HG03342 (cell line): Measurements from ENCODE around the gene LSM14B.
A peak's percentile ranks its signal among the peaks of the same experiment; 100 is the strongest.

ENCODE experiments used
- ATAC-seq: cut with Tn5 transposase; IDR thresholded peaks from one replicate; pipeline ENCODE4 v1.9.1; 2021; ENCODE audit warnings: mild to moderate bottlenecking, moderate library complexity; ENCODE audit not compliant: unreplicated experiment

LSM14B gene

DNA sequence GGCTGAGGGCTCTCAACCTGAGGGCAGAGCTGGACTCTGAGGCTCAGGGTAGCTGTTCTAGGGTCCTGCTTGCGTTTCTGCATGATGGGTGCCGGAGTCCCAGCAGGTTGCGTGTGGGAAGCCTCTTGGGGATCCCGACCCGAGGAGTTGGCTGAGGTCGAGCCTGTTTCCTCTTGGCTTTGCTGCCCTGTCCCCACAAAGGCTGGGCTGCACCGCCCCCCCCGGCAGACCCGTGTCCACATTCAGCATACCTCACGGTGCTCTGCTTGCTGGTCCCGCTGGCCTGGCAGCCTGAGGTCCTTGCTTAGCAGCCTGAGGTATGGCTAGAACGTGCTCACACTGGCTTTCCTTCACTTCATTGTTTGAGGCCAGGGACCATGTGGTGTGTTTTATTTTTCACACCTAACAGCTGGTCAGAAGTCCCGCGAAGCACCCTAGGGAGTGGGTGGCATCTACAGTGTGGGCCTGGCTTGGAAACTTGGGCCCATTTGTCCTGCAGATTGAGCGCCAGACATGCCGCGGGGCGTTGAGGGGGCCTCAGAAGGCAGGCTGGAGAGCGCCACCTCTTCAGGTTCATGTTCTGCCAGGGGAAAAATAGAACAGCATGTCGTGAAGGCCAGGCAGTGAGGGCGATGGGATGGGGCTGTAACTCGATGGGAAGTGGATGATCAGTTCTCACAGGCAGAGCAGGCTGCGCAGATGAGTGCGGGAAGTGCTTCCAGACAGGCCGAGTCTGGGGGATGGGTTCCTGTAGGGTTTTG is 9.5 kb downstream of the LSM14B start:
- no peak for ATAC-seq

GRCh38 chr20:62132421-62132820 is 10.1 kb downstream of the LSM14B start:
- ATAC-seq, result no peak

DNA sequence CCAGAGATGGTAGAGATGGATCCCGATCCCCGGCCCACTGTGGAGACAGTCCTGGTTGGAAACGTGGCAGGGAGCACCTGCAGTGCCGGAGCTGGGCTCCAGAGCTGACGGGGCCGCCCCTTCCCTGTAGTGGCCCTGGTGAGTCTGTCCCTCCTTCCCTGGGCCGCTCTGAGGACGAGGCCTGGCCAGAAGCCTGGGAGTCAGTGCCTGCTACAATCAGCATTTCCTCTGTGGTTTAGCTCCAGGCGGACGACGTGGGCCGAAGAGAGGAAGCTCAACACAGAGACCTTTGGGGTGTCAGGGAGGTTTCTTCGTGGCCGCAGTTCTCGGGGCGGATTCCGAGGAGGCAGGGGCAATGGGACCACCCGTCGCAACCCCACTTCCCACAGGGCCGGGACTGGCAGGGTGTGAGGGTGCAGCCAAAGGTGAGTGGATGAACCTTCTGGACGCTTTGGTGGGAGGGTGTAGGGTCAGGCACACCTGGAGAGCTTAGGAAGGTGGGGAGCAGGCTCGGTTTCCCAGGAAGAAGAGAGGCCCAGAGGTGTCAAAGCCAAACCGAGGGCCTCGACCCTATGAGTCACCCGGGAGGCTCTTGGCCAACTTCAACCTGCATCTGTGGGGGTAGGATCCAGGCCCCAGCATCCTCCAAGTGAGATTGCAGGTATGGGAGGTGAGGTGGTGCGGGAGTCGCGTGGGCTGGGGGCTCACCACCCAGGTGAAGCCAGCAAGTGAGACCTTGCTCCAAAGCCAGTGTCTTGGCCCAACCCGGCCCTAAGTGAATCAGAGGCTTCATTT is 11.0 kb downstream of the LSM14B start:
- ATAC-seq, result no peak

GRCh38 chr20:62133864-62134263 is 11.6 kb downstream of the LSM14B start:
- ATAC-seq, result no peak

DNA sequence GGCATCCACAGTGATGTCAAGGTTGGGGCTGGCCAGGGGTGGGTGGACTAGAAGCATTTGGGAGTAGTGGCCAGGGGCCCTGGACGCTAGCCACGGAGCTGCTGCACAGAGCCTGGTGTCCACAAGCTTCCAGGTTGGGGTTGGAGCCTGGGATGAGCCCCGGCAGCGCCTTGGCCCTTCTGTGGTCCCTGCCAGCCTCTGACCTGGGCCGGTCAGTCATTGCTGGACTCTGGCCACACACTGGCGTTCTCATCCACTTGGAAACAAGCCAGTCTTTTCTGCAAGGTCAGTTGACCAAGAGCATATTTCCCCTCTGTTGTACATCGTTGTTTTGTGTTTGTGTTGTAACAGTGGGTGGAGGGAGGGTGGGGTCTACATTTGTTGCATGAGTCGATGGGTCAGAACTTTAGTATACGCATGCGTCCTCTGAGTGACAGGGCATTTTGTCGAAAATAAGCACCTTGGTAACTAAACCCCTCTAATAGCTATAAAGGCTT is 12.5 kb downstream of the LSM14B start:
- no peak for ATAC-seq

DNA sequence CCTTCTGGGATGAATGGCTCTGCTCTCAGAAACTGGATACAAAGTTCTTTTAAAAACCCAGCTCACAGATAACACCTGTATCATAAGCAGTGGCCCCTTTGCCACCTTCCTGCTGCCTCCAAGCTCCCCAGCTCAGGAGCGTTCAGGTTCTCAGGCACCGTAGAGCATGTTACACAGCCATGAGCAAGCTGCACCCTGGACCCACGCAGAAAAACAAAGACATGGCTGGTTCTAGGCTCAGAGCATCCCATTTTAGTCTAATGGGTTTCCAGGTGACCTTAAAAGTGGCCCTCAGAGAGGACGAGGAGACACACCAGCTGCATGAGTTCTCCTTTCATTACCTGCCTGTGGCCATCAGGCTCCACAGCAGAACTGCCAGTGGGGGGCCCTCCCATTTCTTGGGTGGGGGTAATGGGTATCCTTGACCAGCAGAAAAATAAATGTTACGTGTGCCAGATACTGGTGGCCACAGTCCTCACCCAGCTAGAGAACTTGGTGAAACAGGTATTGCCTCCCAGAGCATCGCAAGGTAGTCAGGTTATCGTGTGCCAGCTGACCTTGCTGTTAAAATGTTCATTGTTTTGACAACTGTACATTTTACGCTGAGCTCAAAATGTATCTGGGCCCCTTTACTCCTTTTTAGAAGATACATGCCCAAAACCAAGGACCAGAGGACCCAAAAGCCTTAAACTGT is 13.4 kb downstream of the LSM14B start:
- no peak for ATAC-seq

- no peak for ATAC-seq
These were observed 14.2 kb downstream of the LSM14B start for GRCh38 chr20:62136283-62137091.

DNA sequence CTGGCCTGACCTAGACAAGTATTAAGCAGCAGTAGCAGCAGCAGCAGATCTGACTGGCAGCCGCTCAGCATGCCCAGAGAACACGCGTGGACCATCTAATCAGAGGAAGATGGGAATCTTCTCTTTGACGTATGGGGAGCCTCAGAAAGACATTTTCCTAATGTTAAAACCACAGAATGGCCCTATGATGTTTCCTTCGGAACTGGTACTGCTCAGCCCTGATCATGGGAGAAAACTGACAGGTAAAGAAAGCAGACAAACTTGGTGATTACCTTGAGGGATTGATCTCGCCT is 14.8 kb downstream of the LSM14B start:
- no peak for ATAC-seq

GRCh38 chr20:62137478-62138203 is 15.4 kb downstream of the LSM14B start:
- no peak for ATAC-seq

DNA sequence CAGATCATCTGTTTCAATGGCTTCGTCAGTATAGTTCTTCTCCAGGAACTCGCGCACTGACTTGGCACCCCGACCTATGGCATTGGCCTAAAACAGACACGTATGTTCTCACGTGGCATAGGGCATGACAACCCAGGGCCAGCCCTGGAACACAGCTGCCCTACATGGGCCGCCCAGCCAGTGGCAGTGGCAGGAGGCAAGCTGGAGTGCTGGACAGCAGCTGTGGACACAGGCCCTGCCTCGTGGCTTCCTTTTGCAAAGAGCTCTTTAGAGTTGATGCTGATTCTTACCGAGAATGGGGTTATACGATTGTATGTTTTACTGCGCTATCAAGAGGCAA is 15.9 kb downstream of the LSM14B start:
- no peak for ATAC-seq

DNA sequence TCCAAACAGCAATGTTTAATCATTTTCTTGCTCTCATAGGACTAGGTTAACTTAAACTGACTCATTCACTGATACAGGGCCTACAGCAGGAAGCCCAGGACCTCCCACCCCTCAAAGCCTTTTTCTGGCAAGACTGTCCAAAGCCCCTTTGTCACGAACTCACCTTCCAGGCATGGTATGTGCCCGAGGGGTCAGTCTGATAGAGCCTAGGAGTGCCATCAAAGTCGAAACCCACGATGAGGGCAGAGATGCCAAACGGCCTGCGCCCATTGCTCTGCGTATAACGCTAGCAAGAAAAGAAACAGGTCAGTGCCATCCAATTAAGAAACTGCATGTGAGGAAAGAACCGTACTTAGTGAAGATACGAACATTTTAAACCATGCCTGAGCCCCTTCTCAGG is 16.6 kb downstream of the LSM14B start:
- ATAC-seq, result no peak

DNA sequence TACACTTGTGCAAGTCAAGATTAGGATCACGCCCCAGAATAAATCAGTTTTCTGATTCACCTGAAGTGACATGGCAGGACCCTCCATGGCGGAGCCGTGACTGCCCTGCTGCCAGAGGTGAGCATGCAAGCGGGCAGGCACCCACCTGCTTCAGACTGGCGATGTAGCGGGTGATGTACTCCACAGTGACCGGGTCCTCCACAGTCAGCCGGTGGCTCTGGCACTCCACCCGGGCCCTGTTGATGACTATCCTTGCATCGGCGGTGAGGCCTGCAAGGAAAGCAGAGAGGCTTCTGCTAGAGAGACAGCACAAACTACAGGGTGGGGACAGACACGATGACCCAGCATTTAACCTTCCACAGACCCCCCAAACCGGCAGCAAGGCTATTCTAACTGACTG is 17.4 kb downstream of the LSM14B start:
- no peak for ATAC-seq

- no peak for ATAC-seq
These were observed 18.7 kb downstream of the LSM14B start for GRCh38 chr20:62141043-62141396.

DNA sequence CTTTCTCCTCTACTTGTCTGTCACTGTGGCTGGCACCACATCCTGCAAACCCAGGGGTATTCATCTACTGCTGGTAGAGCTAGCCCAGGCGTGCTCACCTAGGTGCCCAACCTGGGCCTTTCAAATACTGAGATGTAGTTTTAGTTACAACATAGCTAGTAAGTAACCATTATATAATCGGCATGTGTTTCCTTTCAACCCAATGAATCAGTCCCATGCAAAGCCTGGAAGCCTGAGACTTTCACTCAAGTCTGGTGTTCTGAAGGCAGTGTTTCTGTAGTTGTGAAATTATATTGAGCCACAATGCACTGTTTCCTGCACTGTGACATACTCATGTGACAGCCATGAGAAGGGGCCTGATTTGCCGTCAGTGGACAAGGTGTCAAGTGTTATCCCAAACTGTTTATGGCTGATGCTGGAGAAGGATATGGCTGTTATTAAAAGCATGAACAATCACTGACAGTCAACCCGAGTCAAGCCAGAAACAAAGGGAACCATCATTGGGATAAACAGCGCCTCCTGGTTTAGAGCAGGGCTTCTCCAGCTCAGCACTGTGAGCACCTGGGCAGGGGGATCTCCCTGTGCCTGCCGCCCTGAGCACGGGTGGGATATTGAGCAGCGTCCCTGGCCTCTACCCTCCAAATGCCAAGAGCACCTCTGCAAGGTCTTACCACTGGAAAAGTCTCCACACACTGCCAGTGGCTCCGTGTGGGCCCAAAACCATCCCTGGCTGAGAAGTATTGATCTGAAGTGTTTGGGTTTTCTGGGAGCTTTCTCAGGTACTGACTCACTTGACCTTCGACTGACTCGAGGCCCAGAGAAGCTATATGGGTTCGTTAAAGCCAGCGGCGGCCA is 19.3 kb downstream of the LSM14B start:
- no peak for ATAC-seq

- ATAC-seq, result peak; percentile 16
These were observed 20.2 kb downstream of the LSM14B start for GRCh38 chr20:62142252-62143080.

DNA sequence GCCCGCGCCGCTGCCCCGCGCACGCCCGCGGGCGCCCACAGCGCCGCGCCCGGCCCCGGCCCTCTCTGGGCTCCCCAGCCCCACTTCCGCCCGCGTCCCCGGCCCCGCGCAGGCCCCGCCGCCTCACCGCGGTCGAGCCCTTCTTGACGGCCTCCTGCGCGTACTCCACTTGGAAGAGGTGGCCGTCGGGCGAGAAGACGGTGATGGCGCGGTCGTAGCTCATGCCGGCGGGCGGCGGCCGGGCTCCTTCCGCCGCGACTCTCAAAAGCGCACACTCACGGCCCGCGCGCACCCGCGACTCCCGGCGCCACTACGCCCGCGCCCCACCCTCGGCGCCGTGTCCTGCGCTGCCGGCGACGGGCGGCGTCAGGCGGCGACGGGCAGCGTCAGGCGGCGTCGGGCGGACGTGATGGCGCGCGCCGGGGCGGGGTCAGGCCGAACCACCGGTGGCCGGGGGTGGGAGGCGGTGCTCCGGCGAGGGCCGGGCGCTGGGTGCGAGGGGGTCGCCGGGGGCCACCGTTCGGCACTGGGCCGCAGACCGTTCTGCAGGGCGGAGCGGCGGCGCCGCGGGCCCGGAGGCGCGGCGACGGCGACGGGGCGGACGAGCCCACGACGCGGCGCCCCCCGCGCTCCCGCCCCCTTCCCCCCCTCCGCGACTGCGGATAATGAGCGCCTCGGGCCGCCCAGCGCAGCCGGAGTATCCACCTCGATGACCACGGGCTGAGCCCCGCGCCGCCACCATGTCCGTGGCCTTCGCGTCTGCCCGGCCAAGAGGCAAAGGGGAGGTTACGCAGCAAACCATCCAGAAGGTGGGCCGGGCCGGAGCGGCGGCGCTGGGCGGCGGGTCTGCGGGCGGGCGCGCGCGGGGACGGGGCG is 21.0 kb downstream of the LSM14B start, which contains the start of the genes PSMA7 and SS18L1:
Gene PSMA7, minus strand, starts transcription at position 314 of the 876 bp plus-strand sequence. Its CDS starts 91 bp downstream, at position 223.
Gene SS18L1, plus strand, starts transcription at position 689 of the 876 bp plus-strand sequence. Its CDS starts 52 bp downstream, at position 741.
- peak; percentile 76 for ATAC-seq
